ENCODE measurements around the gene CES5A.
"Not testable (repeated sequence)": the region's sequence is repeated elsewhere in the genome, so short reads cannot be mapped to it uniquely, and the experiment has no call there.

The CES5A gene

DNA sequence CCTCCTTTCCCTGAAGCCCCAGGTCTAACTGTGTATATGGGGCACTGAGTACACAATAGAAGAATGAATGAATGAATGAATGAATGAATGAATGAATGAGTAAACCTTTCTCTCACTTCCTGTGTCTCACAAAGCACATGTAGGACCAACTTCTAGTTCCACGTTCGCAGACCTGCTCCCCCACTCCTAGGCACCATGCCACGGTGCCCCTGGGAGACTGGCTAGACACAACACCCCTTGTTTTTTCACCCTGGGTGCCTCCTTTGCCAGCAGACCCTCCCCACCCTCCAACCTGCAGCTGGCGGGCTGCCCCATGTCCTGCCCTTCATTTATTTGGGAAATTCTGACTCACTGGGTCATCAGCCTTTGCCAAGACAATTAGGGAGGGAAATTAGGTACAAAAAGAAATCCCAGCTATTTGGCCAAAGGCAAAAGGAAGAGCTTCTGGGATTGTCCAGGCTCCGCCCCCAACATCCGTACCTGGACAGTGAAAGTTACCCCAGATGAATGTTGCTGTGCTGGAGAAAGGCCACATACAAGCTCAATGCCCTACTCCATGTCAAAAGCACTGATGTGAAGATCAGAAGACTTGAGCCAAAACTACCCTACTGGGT lies 50.0 kb downstream of the CES5A start:
- DNase-seq = no peak

DNA sequence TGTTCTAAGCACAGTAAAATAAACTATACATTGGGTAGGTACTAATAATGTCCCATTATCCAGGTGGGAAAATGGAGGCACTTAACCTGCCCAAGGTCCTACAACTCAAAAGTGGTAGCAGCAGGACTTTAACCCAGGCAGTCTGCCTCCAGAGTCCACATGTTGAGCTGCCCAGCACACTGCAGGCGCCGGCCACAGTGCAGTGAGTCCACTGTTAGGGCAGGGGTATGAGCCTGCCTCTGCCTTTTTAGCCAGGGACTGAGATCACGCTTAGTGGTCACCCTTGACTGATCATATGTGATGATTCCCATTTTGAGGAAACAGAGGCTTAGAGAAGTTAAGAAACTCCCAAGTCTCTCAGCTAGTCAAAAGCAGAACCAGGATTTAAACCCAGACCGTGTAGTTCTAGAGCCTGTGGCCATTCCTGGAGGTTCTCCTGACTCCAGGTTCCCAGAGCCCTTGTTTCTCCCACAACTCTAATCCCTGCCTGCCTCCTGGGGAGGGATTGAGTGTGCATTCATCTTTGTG lies 50.6 kb downstream of the CES5A start:
- no peak for DNase-seq

DNA sequence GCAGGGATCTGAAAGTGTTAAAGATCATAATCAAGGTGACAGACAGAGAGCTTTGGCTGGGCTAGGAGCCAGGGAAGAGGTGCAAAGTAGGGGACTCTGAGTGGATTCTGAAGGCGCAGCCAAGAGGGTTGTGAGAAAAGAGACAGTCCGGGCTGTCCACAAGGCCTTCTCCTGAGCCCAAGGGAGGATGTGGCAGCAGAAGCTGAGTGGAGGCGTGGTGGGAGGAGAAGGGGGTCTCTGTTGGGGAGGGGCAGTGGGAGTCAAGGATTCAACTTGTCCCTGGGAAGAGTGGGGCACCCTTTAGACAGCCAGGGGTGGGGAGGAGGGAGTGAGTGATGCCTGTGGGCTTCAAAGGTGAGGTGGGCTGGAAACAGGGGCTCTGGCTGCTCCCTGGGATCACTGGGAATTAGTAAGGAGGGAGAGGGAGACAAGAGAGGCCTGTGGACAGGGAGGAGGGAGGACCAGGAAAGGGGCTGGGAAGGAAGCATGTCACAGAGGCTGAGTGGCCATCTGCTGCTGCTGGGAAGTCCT lies 52.8 kb downstream of the CES5A start:
- DNase-seq = no peak

DNA sequence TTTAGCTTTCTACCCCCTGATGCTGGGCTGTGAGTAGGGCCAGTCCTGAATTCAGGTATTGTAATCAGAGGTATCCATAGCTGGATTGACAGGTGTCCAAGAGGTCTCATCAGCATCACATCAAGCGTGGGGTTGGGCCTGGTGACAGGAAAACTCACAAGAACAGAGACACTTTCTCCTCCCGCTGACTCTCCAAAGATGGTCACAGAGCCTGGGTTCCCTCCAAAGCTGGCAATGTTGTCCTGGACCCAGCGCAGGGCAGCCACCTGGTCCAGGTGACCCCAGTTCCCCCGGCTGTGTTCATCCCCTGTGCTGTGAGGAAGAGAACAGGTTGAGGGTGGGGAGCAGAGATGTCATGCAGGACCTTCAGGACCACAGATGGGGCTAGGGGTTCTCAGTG lies 54.0 kb downstream of the CES5A start:
- no peak for DNase-seq

DNA sequence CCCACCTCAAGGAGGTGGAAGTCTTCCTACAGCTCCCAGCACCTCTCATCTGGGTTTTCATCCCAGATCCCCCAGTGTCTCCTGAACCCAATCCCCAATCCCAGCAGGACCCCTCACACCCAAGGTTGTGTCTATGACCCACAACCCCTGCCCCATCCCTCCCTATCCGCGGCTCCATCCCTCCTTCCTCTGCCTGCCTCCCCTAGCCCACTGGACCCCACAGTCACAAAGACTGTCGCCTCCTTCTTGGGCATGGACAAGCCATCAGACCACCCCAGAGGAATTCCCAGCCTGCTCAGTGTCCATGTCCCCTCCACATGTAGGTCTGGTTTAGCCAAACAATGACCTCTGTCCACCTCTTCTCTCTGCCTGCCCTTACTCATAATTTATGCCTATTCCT lies 54.6 kb downstream of the CES5A start:
- DNase-seq = no peak

DNA sequence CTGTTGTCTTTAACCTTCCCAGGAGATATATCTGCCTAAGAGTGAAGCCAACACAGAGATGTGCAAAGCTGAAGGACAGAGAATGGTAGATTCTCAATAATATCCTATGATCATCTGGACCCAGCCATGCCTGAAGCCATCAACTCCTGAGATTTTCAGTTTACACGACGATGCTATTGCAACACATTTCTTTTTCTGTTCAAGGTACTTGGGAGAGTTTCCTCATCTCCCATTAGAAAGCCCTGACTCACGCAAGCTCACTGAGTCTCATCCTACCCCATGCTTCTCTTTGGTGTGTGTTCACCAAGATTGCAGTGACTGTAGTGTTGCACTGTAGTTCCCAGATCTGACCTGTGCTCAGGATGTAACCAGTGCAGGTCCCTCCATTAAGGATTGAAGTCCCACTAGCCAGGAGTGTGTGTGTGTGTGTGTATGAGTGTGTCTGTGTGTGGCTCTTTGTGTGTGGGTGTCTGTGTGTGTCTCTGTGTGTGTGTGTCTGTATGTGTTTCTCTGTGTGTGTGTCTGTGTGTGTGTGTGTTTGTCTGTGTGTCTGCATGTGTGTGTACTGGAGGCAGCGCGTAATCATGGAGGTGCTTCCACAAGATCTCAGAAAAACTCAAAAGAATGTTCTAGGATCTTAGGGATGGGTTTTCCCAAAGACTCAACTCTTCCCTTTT lies 57.8 kb downstream of the CES5A start:
- no peak for DNase-seq

DNA sequence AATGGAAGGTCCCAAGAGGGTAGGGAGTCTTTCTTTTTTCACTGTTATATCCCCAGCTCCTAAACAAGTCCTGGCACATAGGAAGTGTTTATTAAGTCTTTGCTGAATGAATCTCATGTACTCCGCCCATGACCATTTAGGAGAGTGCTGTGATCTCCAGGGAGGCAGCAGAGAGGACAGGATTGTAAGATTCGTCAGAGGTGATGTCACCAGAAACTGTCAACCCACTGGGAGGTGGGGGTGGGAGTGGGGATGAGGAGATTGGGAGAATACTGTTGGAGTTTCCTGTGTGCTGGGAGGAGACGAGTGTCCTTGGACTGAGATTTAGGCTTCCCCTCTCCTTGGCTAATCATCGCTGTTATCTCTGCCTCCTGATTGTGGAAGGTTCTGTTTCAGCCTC lies 59.0 kb downstream of the CES5A start:
- DNase-seq = not testable (repeated sequence)

DNA sequence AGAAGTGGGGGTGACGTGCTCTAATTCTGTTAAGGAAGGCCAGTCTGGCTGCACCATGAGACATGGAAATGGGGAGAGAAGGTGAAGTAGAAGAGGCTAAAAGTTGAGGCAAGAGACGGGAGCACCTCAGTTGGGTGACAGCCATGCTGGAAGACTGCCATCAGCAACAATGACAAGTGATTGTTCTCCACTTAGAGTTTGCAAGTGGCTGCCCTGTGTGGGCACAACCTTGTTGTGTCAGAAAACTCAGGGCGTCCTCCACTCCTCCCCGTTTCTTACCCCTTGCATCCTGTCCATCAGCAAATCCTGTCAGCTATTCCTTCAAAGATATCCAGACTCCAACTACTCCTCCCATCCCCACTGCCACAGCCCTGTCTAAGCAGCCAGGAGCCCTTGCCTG lies 59.9 kb downstream of the CES5A start:
- DNase-seq = no peak

DNA sequence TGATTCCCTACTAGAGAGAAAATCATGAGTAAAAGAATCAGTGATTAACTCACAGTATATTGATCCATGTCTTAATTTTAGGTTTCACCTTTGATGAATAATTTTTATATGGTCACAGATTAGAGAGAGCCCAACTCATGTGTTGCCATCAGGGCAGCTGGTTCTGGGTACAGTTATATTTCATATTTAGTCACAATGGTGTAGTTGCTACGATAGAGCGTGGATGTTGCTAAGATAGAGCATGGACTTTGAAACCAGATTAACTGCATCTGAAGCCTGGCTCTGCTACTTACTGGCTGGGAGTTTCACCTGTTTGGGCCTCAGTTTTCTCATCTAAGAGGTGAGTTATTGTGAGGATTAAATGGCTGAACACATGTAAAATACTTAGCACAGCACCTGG lies 61.0 kb downstream of the CES5A start:
- not testable (repeated sequence) for DNase-seq

DNA sequence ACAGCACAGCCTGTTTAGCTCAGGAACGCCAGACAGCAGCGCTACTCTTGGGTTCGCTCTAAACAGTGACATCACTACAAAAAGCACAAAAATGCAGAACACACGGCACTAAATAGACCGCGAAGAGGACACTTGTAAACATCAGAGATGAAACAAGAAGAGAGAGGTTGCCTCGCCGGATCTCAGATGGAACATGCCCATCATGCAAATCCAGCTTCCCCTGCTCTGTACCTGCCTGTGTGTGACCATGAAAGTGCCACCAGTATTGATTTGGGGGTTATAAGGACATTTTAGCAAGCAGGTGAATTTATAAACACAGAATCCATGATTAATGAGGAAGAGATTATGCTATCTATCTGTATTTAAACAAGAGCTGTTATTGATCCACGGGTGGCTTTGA lies 61.4 kb downstream of the CES5A start:
- not testable (repeated sequence) for DNase-seq

DNA sequence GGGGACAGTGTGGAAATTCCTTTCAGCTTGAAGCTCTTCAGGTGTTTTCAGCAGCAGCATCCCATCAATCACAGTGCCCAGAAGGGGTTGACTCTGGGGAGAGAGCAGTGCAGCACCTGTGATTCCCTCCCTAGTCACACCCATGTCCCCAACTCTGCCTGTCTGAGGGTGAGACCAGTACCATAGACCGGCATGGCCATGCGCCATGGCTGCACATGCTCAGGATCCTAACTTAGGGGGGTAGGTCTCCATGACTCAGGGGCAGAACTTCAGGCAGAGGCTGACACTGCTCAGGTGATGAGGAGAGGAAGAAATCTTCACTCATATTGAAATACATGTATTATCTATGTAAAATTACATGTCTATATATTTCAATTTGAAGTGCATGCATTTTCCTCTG lies 62.2 kb downstream of the CES5A start:
- no peak for DNase-seq

DNA sequence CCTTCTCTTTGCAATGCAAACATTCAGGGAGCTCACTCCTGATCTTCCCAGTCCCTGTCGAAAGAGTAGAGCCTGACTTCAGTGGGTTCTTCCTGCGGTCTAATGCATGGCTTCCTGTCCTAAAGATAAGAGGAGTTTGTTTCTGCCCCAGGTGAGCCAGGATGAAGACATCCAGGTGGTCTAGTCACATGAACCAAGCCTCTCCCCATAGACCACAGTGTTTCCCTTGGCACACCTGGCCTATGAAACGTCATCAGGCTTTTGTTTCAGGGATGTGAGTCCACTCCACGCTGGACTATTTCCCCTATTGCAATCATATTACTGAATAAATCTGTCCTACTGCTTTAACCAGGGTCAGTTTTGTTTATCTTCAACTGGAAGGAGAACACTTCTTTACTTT lies 63.4 kb downstream of the CES5A start:
- DNase-seq = no peak

DNA sequence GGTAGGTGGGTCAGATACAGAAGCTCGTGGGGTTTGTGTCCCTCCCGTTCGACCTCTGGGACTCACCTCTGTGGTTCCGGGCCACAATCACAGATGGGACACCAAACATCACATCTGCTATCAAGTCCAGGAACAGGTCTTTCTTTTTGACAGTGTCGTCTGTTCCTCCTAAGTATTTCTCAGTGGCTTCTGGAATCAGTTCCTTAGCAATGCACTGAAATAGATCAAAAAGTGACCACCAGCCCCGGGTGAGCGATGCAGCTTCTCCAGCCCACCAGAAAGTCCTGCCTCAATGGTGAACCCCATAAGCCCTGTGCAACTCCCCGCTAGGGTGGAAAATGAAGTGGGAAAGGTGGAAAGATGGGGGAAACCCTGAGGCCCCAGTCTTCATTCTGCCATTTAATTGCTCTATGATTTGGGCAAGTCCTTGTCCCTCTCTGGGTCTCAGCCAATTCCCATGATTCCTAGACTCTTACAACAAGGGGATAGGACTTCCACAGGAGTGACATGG lies 64.7 kb downstream of the CES5A start:
- no peak for DNase-seq

DNA sequence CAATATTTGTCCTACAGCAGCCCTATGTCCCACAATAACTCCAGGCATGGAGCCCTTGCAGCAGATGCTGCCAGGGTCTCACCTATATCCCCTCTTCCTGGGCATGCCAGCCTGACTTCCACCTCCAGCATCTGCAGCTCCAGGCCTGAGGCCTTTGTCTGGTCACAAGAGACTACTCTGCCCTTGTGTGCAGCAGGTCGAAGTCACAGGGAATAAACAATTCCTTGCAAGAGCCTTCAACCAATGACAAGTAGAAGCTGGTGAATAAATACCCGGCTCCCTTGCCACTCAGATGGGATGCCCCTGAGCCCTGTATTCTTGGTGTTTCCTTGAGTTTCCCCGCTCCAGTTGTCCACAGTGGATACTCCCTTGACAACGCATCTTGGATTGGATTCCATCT lies 65.3 kb downstream of the CES5A start:
- no peak for DNase-seq

DNA sequence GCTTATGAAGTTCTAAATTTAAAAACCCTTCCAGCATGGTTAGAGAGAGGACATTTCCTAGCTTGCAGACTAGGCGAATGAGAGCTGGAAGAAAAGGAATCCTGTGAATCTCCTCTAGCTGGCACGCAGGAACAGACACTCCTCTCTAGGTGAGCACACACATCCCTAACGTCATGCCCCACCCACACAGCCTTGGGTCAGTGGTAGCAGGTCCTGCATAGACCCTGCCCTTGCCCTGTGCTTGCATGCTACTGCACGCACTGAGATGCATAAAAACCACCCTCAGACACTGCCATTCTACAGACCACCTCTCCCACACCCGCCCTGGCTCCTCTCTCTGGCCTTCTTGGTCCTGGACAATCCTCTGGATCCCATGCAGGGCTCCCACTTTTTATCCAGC lies 65.8 kb downstream of the CES5A start:
- no peak for DNase-seq

DNA sequence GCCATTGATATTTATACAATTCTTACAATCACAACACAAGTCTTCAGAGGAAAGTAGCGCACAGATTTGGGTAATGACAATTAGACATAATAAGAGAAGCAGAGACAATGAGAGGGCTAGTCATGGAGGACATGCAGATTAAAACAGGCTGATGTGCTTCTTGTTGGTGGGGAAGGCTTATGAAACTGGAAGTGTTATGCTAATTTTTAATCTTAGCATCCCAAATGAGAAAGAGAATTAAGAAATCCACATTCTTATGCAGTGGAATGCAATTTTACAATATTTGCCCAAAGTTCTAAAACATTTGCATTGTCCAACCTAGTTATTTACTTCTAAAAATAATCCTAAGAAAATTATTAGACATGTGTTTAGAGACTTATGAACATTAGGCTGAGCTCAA lies 66.9 kb downstream of the CES5A start:
- DNase-seq = not testable (repeated sequence)

DNA sequence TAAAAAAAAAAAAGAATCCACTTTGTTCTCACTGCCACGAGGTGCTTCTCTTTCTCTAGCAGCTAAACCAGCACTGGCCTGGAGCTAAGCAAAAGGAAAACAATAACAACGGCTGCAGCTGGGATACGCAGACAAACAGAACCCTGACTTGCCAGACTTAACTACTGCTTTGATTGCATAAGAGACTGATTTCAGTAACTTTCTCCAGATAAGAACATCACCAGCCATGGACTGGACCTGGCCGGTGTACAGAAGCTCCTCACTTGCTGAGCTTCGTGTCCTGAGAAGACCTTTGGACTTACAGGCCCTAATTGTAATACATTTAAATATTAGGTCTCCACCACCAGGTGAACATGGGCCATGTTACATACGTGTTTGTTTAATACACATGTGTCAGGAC lies 70.1 kb downstream of the CES5A start:
- not testable (repeated sequence) for DNase-seq

DNA sequence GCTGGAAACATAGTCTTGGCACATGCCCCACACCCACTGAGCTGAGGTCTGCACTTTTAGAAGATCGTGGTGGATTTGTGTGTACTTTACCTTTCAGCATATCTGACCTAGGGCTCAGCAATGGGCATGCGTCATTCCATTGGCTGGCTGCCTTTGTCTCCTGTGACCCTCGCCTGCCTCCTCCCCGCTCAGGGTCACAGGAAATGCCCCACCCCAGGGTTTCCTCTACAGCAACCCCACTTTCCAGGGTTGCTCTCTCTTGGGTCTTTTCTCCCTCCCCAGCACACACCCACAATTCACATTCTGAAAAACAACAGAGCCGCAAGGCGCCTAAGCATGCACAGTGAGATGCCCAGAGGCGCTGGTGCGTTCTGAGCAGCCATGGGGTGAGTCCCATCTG lies 71.5 kb downstream of the CES5A start:
- not testable (repeated sequence) for DNase-seq
